A673 (cell line): ENCODE measurements around the gene SH3D21. TPM values are rescaled to one million over a fixed set of nuclear protein-coding genes. Genes with fewer than 3 reads are reported as not detected.

Source experiments
- BruUV-seq: library from RNA; stranded (reverse); fragments of 400-500 nt; replicated peaks from 2 replicates; lab custom pipeline; 2021; lab: Mats Ljungman, UMichigan
- CTCF ChIA-PET: fragments of 300-600 bp; sonication (Branson Sonifier 250); formaldehyde crosslinking; loops from one replicate; lab custom pipeline; 2022; ENCODE audit warnings: antibody characterized with exemption; lab: Charles Lee
- POLR2A ChIA-PET: fragments of 300-600 bp; sonication (Branson Sonifier 250); formaldehyde crosslinking; loops from one replicate; lab custom pipeline; 2022; ENCODE audit warnings: antibody characterized with exemption; ENCODE audit not compliant: low non-redundant PET; lab: Charles Lee
- DNase-seq: peaks from one replicate; pipeline ENCODE4 v3.0.0-alpha.2; 2015; ENCODE audit warnings: low spot score
- H3K27ac ChIP-seq: fragments of 200-600 bp; sonication (generic); 2 replicates; pipeline ENCODE4 v1.5.1; 2016; ENCODE audit warnings: mixed run types, low read depth, mild to moderate bottlenecking, mixed read lengths, antibody characterized with exemption, low read length; ENCODE audit not compliant: poor library complexity, severe bottlenecking
- H3K27me3 ChIP-seq: fragments of 200-600 bp; sonication (generic); replicated peaks from 2 replicates; pipeline ENCODE4 v1.6.1; 2017; ENCODE audit warnings: mixed run types, low read depth, mild to moderate bottlenecking, mixed read lengths, antibody characterized with exemption, low read length; ENCODE audit not compliant: insufficient read depth, poor library complexity
- H3K36me3 ChIP-seq: fragments of 200-600 bp; sonication (generic); 2 replicates; pipeline ENCODE4 v1.6.1; 2016; ENCODE audit warnings: mixed run types, mild to moderate bottlenecking, mixed read lengths, antibody characterized with exemption, low read length; ENCODE audit not compliant: insufficient read depth, poor library complexity, severe bottlenecking
- H3K4me1 ChIP-seq: fragments of 200-600 bp; sonication (generic); 2 replicates; pipeline ENCODE4 v1.6.1; 2017; ENCODE audit warnings: mixed run types, mild to moderate bottlenecking, mixed read lengths, antibody characterized with exemption, low read length; ENCODE audit not compliant: insufficient read depth, poor library complexity, severe bottlenecking
- H3K4me3 ChIP-seq: fragments of 200-600 bp; sonication (generic); 2 replicates; pipeline ENCODE4 v1.5.1; 2016; ENCODE audit warnings: low read depth, mixed run types, mild to moderate bottlenecking, mixed read lengths, low read length; ENCODE audit not compliant: poor library complexity, severe bottlenecking
- H3K9me3 ChIP-seq: fragments of 200-600 bp; sonication (generic); 2 replicates; pipeline ENCODE4 v1.6.1; 2016; ENCODE audit warnings: mixed run types, low read depth, mild to moderate bottlenecking, mixed read lengths, antibody characterized with exemption, low read length; ENCODE audit not compliant: poor library complexity, severe bottlenecking
- CTCF ChIP-seq: fragments of 300-800, 200-600 bp; sonication (generic); conservative IDR thresholded peaks from 2 replicates; pipeline ENCODE4 v1.5.1; 2017; ENCODE audit warnings: low read depth, mild to moderate bottlenecking, antibody characterized with exemption, low read length, moderate library complexity, mixed read lengths
- EZH2 ChIP-seq: fragments of 200-600 bp; sonication (generic); IDR thresholded peaks from 2 replicates; pipeline ENCODE4 v1.6.1; 2017; ENCODE audit warnings: borderline replicate concordance, low read depth, mild to moderate bottlenecking, mixed read lengths, antibody characterized with exemption, low read length; ENCODE audit not compliant: poor library complexity, severe bottlenecking
- intact Hi-C: fragments of 100-400 bp; cut with micrococcal nuclease; formaldehyde crosslinking; loops from one replicate; pipeline ENCODE4 v1.10.0; 2022; ENCODE audit not compliant: unreplicated experiment
- total RNA-seq: library from RNA; stranded (reverse); gene quantifications from 2 replicates; pipeline ENCODE4 v1.2.3, GENCODE V29; 2021

The SH3D21 gene
- total RNA-seq, 1 experiment from 2014 or later: 2.9 TPM

GRCh38 chr1:36354486-36354885 lies 48.3 kb downstream of the SH3D21 start:
- intact Hi-C loops: no loop called here
- no peaks in the 10 kb centered on the region for H3K27me3 ChIP-seq
- TF ChIP-seq CTCF (no peak), EZH2 (no peak)
- H3K36me3 ChIP-seq: peaks cover 50% of the 10 kb centered on the region
- H3K9me3 ChIP-seq: no peaks in the 10 kb centered on the region
- peaks cover 19% of the 10 kb centered on the region for H3K4me1 ChIP-seq
- ChIA-PET POLR2A (no interaction called here), CTCF (no interaction called here)
- H3K27ac ChIP-seq: no peak overlapping the region
- DNase-seq: no peak
- no peak overlapping the region for H3K4me3 ChIP-seq
- no TSS peak for BruUV-seq

GRCh38 chr1:36355811-36356210 lies 49.6 kb downstream of the SH3D21 start:
- ChIA-PET POLR2A (no interaction called here), CTCF (no interaction called here)
- H3K36me3 ChIP-seq: peaks cover 48% of the 10 kb centered on the region
- intact Hi-C loops: no loop called here
- H3K4me3 ChIP-seq: no peak overlapping the region
- no peak overlapping the region for H3K27ac ChIP-seq
- peaks cover 21% of the 10 kb centered on the region for H3K4me1 ChIP-seq
- BruUV-seq: no TSS peak
- no peaks in the 10 kb centered on the region for H3K9me3 ChIP-seq
- no peaks in the 10 kb centered on the region for H3K27me3 ChIP-seq
- no peak for TF ChIP-seq EZH2
- TF ChIP-seq CTCF: no peak
- DNase-seq: no peak

DNA sequence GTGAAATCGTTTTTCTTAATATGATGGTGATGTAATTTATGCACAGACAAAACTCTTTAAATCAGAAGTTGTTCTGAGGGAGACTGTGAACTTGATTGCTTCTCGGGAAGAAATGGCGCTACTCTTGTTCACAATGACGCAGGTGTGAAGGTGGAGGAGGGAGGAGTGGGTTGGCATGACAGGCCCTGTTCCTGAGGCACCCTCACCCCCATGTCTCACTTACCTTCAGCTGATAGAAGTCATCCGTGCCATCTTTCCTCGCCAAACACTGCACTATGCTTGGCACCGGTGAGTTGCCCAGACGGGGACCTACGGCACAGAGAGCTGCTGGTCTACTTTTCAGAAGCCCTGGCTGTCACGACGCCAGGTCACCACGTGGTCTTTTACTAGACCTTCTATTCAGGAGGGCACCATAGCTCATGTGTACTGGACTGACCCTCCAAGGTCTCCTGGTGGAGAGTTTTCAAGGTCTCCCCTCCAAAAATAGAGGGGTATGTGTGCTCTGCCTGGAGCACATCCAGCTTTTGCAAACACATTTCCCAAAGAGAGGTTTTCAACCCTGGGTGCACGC lies 52.4 kb downstream of the SH3D21 start:
- Histone ChIP-seq H3K4me1 (peaks cover 3% of the 10 kb centered on the region), H3K9me3 (no peaks in the 10 kb centered on the region), H3K4me3 (no peak overlapping the region), H3K27me3 (no peaks in the 10 kb centered on the region), H3K27ac (no peak overlapping the region), H3K36me3 (peaks cover 63% of the 10 kb centered on the region)
- ChIA-PET CTCF (interaction anchor here (1.2 kb wide), 1 partner anchor 8 kb away, joined by 3 read pairs; no protein-coding TSS in a partner anchor), POLR2A (no interaction called here)
- TF ChIP-seq EZH2 (no peak), CTCF (no peak)
- no peak for DNase-seq
- intact Hi-C loops: no loop called here
- no TSS peak for BruUV-seq
